Stimulated activated CD8-positive, alpha-beta memory T cell treated with anti-CD3 and anti-CD28 coated beads, Interleukin-12 subunit alpha, Interleukin-12 subunit beta, amount 100 ng/mL, for 1 hour (primary cell): Measurements from ENCODE around the gene KLHDC7B.
"Not testable (repeated sequence)": the region's sequence is repeated elsewhere in the genome, so short reads cannot be mapped to it uniquely, and the experiment has no call there.

Experiments used
- DNase-seq: peaks from one replicate; pipeline ENCODE4 v3.0.0-alpha.2; 2020; ENCODE audit warnings: low read depth

Gene KLHDC7B

DNA sequence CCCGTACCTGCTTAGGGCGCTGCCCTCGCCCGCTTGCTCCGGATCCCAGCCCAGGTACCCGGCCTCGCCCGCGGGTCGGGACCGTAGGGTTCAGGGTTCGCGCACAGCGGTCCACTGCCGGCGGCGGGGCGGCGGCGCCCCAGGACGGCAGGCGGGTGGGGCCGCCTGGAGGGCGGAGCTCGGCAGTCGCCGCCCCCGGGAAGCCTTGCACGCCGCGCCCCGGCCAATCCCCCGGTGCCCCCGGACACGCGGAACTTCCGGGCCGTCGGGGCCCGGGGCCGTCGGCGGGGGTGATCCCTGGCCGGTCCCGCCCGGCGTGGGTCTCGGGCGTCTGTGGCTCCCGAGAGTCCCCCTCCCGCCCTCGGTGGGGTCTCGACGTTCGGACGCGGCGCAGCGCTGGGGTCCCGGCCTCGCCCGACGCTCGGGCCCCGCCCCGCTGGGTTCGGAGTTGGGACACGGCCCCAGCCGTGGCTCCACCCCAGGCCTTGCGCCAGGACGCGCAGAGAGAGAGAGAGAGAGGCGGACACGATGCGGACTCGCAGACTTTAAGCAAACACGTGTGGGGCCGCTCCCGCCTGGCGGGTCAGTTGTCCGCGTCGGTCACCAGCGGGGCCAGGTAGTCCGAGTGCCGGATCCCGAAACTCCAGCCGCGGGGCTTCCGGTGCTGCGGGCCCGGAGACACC, 15.7 kb upstream of the KLHDC7B start, which contains the start of gene TYMP:
Gene TYMP (minus strand): TSS at position 116 of the 683 bp plus-strand sequence. CDS start 303 bp downstream, outside the sequence.
- DNase-seq, result no peak

- no peak for DNase-seq
Measured at GRCh38 chr22:50530580-50530876, 15.2 kb upstream of the KLHDC7B start.

- peak; percentile 75 for DNase-seq
Measured at GRCh38 chr22:50530877-50531545, 14.7 kb upstream of the KLHDC7B start.

- DNase-seq, result no peak
Measured at GRCh38 chr22:50531546-50531961, 14.1 kb upstream of the KLHDC7B start.

- no peak for DNase-seq
Measured at GRCh38 chr22:50531962-50532674, 13.6 kb upstream of the KLHDC7B start.

- DNase-seq, result no peak
Measured at GRCh38 chr22:50532824-50533796, 12.6 kb upstream of the KLHDC7B start.

DNA sequence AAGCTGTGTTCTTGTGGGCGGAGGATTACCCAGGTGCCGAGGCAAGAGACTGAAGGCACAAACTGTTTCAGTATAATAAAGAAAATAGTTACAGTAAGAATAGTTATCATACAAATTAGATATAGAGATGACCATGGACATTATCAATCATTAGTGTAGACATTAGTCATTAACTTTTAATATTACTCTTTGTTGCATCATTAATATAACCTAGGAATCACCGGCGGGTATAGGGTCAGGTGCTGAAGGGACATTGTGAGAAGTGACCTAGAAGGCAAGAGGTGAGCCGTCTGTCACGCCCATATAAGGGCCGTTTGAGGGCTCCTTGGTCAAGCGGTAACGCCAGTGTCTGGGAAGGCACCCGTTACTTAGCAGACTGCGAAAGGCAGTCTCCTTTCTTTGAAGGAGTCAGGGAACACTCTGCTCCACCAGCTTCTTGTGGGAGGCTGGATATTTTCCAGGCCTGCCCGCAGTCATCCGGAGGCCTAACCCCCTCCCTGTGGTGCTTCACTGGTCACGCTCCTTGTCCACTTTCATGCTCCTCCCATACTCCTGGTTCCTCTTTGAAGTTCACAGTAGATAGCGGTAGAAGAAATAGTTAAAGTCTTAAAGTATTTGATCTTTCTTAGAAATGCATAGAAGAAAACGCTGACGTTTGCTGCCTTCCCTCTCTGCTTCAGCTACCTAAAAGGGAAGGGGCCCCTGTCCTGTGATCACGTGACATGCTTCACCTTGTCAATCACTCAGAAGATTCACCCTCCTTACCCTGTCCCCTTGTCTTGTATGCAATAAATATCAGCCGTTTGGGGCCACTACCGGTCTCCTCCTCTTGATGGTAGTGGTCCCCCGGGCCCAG, 11.6 kb upstream of the KLHDC7B start:
- not testable (repeated sequence) for DNase-seq

GRCh38 chr22:50535113-50535512, 10.6 kb upstream of the KLHDC7B start:
- DNase-seq, result no peak

DNA sequence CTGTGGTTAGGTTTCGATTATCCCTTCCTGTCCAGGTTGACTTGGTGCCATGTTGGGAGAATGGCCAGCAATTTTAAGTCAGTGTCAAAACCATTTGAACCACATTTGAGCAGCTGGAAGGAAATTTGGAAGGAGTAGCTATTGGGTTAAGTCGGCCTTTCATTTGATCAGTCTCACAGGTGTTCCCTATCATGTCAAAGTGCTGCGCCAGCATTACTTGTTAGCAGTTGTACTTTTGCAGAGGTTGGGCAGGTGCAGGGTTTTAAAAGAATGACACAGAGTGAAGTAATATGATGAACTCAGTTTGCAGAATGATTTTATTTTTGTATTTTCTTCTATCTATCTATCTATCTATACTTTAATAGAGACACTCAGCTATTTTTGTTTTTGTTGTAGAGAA, 9.5 kb upstream of the KLHDC7B start:
- DNase-seq, result no peak

DNA sequence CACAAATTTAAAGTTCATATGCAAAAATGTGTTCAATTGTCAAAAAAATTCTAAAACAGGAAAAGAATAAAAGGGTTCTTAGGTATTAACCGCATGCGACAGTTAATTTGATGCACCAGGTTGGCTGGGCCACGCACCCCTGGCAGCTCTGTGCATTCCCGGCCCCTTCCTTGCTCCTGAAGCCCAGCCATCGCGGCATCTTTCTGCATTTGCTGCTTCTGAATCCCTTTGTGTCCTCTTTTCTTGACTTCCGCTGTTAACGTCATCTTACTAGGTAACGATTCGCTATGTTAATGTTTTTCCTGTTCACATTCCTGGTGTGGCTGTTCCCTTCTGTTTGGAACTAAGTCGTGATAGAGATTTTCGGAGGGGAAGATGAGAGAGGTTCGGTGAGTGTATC, 7.9 kb upstream of the KLHDC7B start:
- no peak for DNase-seq

DNA sequence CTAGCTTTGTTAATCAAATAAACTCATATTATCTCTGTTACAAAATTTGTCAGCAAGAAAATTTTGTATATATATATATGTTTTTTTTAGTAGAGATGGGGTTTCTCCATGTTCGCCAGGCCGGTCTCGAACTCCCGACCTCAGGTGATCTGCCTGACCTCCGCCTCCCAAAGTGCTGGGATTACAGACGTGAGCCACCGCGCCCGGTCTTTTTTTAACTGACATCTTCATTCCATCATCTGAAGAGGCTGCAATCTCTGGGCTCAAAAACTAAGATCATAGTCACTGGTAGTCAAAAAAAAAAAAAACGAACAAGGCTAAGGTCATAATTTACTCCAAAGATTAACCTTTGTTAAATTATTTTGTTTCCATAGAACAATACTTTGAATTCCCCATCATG, 5.3 kb upstream of the KLHDC7B start:
- no peak for DNase-seq

- DNase-seq, result not testable (repeated sequence)
Measured at GRCh38 chr22:50541667-50542026, 4.1 kb upstream of the KLHDC7B start.

- DNase-seq, result no peak
Measured at GRCh38 chr22:50542416-50542927, 3.2 kb upstream of the KLHDC7B start.

DNA sequence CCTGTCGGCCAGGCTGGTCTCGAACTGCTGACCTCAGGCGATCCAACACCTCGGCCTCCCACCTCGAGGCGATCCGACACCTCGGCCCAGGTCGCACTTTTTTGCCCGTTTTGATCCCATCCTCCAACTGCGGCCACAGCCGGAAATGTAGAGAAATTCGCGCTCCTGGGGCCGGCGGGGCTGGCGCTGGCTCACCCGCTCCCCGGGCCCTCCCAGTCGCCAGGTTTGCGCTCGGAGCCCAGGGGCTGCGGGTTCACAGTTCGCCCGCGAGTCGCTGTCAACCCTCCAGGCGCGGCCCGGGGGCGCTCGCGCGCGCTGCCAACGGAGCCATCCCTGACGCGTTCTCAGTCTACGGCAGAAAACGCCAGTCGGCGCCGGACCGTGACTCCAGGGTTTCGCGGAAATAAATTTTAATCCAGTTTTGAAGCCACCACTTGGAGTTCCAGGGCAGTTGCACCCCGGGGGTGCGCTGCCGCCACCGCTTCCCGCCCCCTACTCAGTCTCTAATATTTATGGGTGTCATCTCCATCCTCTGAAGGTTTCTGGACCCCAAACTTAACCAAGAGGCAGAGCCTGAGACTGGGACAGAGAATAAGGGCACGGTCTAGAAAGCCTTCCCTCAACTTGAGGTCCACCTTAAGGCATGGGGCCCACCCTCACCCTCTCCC, 1.5 kb upstream of the KLHDC7B start:
- DNase-seq, result peak; percentile 73

GRCh38 chr22:50544746-50545253, 899 bp upstream of the KLHDC7B start:
- no peak for DNase-seq

DNA sequence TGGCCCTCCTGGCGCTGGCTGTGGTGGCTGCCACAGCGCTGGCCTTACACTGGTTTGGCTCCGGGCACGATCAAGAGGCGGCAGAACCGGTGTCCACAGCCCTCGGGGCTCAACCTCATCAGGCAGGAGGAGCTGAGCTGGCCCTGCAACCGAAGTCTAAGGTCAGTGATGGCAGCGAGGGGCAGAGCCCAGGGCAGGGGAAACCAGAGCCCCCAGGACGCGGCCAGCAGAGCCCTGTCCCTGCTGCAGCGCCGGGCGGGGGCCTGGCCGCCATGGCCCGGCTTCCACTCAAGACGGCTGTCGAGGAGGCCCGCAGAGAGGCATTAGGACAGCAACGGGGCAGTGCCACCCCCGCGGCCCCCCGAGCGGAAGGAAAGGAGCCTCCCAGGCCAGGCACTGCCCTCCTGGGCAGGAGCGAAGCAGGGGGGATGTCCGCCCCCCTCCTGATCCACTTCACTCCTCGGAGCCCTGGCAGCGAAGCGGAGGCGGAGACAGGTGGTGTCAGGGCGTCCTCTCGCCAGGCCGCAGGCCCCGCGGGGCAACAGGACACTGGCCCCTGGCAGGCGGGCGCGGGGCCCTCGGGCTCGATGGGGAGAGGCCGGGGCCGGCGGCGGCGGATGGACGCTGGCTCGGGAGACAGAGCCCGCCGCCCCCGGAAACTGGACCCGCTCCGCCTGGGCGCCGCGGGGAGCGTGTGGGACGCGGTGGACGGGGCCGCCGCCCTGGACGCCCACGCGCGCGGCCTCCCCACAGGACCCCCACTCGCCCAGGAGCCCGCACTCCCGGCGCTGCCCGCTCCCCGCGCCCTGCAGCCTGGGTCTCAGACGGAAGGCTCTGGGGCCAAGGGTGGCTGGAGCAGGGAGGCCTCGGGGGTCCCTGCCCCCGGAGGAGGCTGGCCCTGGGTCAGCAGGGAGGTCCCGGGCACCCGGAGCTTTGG, 895 bp downstream of the KLHDC7B start:
- no peak for DNase-seq

DNA sequence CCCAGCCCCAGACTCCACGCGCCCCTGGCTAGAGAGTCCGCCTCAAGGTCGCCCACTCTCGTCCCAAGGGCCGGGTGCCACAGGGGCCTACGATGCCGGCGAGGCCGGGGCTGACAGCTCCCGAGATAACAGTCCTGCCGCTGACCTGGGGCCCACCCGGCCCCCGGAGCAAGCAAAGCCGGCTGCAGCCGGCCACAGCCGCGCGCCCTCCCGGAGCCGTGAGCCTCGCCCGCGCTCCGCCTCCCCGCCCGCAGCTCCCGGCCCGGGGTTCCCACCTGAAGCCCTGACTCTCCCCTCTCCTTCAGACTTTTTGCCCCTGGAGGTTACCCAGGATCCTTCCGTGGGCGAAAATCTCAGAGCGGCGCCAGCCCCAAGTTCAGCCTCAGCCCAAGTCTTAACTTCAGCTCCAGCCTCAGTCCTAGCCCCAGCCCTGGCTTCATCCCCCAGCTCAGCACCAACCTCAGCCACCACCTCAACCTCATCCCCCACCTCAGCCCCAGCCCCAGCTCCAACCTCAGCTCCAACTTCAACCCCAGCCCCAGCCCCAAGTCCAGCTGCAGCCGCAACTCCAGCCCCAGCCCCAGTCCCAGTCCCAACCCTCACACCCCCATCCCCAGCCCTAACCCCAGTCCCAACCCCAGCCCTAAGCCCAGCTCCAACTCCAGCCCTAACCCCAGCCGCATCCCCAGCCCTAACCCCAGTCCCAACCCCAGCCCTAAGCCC, 1.7 kb downstream of the KLHDC7B start:
- DNase-seq, result no peak
